GM21717 (cell line): Measurements from ENCODE around the gene HOXD9.

Experiments used
- ATAC-seq: cut with Tn5 transposase; IDR thresholded peaks from one replicate; pipeline ENCODE4 v1.9.1; 2021; ENCODE audit warnings: mild to moderate bottlenecking, moderate library complexity; ENCODE audit not compliant: unreplicated experiment

The HOXD9 gene

DNA sequence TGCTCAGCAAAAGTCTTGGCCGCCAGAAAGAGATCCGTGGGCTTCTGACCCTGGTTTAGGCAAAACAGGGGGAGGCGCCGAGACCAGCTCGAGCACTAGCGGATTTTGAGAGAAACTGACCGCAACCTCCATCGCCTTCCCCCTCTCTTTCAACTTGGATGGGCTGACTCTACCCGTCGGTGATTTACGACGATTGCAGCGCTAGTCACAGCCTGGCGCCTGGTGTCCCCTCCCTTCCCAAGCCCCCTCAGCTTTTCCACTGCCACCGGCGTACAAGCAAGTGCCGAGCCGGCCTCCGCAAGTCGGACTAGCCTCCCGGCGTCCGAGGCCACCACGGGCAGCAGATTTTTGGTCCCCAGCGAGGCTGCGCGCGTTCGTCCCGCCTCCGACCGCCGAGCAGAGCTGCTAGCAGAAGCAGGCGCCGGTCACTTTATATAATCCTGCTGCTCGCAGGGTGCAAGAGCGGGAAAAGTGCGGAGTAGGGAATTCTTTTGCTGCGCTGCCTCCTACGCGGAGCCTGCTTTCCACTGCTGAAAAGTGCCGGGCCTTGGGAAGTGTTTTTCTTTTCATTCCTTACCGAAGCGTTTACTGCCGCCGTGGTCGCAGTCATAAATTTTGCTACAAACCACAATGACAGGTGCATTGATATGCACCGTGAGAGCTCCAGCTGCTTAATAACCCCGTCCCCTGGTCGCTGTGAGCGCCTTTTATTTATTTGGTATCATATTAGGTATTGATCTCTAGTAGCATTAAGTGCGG, 42.3 kb downstream of the HOXD9 start:
- no peak for ATAC-seq

DNA sequence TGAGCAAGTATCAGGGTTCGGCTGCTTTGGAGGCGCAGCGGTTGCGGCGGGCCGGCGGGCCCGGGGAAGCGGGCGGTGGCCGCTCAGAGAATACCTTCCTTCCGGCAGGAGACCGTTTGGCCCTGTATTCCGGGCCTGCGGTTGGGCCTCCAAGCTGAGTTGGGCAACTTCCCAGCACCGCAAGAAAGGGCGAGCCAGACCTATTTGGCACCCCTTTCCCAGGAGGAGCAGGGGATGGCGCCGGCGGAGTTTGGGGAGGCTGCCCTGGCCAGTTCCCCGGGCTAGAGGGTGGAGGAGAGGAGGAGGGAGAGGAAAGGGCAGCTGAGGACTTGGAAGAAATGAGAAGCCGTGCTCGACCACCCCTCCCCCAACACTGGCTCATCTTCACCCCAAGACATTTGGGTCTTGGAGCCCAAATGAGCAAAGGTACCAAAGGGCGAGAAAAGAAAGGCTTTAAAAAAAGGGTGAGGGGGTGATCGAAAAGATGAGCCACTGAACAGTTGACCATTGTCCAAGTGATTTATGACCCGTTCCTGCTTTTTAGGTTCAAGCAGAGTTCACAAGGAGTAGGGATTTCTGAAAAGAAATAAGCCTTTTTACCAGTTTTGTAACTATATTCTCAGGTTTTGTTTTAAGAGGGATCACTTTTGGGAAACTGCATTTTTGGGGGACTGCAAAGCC, 43.0 kb downstream of the HOXD9 start:
- ATAC-seq = no peak

DNA sequence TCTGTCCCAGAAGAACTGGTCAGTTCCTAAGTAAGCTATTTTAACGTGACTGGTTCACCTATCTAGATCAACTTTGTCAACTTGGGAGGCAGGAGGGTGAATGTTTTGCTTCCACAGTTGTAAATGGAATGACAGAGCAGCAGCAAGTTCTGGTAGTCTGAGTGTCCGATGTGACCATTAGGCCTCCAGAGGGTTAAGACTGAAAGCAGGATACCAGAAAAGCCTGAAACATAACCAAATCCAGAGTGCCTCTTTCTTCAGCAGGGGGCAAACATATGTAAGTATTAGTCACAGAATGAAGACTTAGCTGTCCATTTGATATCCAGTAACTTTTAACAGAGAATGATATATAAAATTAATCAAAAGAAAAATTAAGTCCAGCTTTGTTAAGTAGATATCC, 43.8 kb downstream of the HOXD9 start:
- no peak for ATAC-seq

DNA sequence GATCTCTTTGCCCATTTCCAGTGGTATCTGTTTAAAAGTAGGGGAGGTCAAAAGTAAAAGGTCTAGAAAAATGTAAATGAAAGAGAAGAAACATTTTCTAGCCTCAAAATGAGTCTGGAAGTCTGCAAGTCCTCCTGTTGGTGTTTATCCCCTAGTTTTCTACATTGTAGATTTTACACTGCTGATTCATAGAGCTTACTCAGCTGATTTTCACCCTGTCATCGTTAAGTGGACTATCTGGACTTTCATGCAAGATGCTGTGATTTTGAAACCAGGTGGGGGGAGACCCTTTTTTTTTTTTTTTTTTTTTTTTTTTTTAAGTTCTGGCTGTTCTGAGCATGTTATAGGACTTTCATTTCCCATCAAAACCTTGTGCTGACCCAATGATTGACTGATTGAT, 44.9 kb downstream of the HOXD9 start:
- ATAC-seq = no peak

DNA sequence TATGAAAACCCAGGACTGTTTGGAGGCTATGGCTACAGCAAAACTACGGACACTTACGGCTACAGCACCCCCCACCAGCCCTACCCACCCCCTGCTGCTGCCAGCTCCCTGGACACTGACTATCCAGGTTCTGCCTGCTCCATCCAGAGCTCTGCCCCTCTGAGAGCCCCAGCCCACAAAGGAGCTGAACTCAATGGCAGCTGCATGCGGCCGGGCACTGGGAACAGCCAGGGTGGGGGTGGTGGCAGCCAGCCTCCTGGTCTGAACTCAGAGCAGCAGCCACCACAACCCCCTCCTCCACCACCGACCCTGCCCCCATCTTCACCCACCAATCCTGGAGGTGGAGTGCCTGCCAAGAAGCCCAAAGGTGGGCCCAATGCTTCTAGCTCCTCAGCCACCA, 46.7 kb downstream of the HOXD9 start:
- no peak for ATAC-seq

DNA sequence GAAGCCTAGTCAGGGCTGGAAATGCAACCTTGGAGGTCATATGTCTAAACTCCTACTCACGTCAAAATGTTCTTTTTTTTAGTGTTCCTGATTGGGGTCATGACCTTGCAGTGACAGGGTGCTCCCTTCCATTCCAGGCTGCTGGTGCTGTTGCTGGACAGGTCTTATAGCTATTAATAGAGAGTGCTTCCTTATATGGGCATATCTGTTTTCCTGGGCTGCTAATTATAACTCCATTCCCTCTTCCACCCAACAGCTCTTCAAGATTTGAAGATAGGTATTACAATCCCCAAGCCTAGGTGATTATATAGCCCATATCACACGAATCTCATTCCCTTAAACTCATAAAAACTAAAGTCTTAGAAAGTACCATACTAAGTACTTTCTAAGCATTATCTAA, 47.2 kb downstream of the HOXD9 start:
- no peak for ATAC-seq

DNA sequence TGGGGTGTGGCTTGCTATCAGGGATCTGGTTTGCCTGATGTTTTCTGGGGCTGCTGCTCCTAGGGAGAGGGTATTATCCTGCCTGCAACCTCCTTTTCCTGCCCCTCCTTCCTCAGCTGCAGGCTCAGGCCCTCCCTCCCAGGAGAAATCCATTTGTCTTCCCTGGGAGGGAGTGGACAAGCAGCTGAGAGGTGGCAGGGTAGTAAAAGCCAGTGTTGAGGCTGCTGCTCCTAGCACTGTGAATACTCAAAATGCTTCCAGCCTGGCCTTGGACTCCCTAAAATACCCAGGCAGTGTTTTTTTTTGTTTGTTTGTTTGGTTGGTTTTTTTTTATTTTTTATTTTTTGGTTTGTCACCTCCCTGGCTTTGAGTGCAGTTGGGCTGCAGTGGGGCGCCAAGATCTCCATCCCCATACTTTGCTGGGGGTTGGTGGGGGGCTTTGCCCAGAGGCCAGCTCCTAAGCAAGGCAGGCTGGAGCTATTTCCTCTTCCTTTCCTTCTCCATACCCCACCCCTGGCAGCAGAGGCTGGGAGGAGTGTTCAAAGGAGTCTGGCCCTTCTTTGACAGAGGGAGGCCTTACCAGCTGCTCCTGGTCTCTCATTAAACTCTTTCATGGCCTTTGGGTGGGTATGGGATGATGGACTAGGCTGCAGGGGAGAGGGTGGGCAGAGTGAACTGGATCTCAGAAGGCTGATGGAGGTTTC, 48.2 kb downstream of the HOXD9 start:
- ATAC-seq = no peak

DNA sequence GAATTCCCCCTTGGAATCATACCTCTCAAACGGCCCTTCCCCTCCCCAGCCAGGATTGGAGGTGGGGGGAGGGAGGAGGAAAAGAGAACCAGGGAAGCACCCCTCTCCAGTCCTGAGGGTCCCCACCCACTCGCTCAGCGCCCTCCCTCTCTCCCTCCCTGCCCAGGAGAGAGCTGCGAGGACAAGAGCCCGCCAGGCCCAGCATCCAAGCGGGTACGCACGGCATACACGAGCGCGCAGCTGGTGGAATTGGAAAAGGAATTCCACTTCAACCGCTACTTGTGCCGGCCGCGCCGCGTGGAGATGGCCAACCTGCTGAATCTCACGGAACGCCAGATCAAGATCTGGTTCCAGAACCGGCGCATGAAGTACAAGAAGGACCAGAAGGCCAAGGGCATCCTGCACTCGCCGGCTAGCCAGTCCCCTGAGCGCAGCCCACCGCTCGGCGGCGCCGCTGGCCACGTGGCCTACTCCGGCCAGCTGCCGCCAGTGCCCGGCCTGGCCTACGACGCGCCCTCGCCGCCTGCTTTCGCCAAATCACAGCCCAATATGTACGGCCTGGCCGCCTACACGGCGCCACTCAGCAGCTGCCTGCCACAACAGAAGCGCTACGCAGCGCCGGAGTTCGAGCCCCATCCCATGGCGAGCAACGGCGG, 49.0 kb downstream of the HOXD9 start:
- no peak for ATAC-seq

DNA sequence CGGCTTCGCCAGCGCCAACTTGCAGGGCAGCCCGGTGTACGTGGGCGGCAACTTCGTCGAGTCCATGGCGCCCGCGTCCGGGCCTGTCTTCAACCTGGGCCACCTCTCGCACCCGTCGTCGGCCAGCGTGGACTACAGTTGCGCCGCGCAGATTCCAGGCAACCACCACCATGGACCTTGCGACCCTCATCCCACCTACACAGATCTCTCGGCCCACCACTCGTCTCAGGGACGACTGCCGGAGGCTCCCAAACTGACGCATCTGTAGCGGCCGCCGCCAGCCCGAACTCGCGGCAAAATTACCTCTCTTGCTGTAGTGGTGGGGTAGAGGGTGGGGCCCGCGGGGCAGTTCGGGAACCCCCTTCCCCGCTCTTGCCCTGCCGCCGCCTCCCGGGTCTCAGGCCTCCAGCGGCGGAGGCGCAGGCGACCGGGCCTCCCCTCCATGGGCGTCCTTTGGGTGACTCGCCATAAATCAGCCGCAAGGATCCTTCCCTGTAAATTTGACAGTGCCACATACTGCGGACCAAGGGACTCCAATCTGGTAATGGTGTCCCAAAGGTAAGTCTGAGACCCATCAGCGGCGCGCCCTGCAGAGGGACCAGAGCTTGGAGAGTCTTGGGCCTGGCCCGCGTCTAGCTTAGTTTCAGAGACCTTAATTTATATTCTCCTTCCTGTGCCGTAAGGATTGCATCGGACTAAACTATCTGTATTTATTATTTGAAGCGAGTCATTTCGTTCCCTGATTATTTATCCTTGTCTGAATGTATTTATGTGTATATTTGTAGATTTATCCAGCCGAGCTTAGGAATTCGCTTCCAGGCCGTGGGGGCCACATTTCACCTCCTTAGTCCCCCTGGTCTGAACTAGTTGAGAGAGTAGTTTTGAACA, 49.7 kb downstream of the HOXD9 start:
- no peak for ATAC-seq

DNA sequence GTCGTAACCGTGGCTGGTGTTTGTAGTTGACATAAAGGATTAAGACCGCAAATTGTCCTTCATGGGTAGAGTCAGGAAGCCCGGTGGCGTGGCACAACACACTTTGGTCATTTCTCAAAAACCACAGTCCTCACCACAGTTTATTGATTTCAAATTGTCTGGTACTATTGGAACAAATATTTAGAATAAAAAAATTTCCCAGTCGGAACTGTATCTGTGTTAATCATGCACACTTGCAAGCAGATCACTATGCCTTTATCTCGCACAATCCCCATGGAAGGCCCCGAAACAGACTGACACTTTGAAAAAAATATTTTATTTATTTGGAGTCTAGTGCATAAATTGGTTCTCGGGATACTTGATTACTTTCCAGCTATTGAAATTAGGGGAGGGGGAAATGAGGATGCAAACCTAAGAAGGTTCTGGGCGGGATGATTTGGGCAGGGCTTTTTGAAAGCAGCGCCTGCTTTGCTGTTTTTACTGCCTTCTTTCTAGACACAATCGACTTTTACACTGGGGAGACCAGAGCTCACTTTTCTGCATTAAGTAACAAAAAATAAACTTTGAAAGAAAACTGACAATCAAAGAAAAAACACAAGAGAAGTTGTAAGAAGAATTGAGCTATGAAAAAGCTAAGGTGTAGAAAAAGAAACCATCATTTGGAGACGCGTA, 50.5 kb downstream of the HOXD9 start:
- ATAC-seq = no peak

DNA sequence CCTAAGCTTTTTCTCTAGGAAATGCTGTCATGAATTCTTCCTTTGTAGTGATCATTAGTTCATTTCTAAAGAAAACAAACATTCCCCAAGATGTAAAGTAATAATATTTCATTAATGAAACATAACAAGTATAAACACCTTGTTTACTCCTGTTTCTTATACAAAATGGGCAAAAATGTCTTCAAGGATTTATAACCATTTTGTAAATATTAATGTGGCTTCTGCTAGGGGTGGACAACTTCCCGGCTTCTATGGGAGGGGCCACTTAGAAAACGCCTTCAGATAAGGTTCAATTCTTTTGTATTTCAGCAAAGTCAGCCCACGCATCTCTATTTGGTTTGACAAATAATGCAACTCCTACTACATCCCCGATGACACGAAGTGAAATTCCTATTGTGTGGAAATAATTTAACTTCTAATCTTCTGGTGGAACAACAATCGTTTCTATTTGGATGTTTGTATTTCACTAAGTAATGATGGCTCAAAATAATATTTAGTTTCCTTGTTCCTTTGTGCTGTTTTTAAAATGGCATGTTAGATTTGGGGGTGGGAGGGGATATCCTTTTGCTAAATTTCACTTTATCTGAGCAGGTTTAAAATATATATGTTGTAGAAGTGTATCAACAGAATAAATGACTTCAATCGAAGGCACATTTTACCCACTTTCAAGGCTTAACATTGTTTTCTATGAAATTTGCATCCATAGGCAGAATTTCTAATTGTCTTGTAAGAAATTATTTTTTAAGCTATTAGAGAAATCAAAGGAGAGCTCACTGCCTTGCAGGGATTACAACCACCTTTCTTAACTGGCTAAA, 51.3 kb downstream of the HOXD9 start:
- no peak for ATAC-seq

DNA sequence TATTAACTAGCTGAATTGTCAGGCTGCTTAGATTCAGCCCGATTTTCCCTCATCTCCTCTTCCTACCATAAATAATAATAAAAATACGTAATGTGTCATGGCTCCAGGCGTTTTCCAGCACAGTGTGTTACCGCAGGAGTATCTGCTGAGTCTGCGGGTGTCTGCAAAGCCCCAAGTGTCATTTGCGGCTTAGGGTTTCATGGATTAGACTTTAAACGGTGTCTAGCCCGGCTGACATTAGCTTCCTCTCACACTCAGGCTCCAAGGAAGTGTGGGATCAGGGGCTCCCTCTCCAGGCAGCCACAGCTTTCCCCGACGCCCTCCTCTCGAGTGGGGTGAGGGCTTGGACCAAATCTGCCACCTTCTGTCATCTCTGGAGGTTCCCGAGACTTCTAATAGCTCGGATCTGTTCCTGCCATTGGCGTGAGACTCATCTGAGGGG, 51.9 kb downstream of the HOXD9 start:
- no peak for ATAC-seq
